ENCODE results near the gene ARFGAP2. TPM values are rescaled to one million over a fixed set of nuclear protein-coding genes. Genes with fewer than 3 reads are reported as not detected.

ARFGAP2 gene
- total and polyA plus RNA-seq, 8 donors, result 40.1 to 78.9 (median 63.3) TPM

GRCh38 chr11:47184711-47185304, 8.1 kb upstream of the ARFGAP2 start:
- DNase-seq (peak in 5 of 6 donors; percentile 60 to 92 (median 65)), FAIRE-seq (no peak), ATAC-seq (peak; percentile 14 to 62 (median 52))
- H3K9me3 ChIP-seq, result no peaks in the 10 kb centered on the region
- H3K36me3 ChIP-seq, result no peaks in the 10 kb centered on the region
- 9 to 12% methylated on average over 12 to 13 of the region's 13 CpGs for WGBS, 2 donors
- H3K27ac ChIP-seq, result peak overlapping the region; percentile 76 to 86 (median 78)
- H3K4me1 ChIP-seq, result peaks cover 0 to 14% (median 9%) of the 10 kb centered on the region in 3 donors
- H3K4me3 ChIP-seq, result peak overlapping the region in 3 of 4 donors; percentile 68 to 84 (median 69)
- no peaks in the 10 kb centered on the region for H3K27me3 ChIP-seq
- TF ChIP-seq CTCF (IDR thresholded peaks at IDR 0.05), result no peak
- intact Hi-C loops (cut with DNase I), result loop anchor here in 1 of 3 donors (5.0 kb wide), 1 partner anchor 77 kb away; no protein-coding TSS in a partner anchor

GRCh38 chr11:47183969-47184368, 7.3 kb upstream of the ARFGAP2 start:
- Histone ChIP-seq H3K4me3 (no peak overlapping the region), H3K27ac (peak overlapping the region in 2 of 4 donors; percentile 78 to 86), H3K9me3 (no peaks in the 10 kb centered on the region), H3K36me3 (no peaks in the 10 kb centered on the region), H3K27me3 (no peaks in the 10 kb centered on the region), H3K4me1 (peaks cover 0 to 14% (median 9%) of the 10 kb centered on the region in 3 donors)
- FAIRE-seq (no peak), ATAC-seq (no peak), DNase-seq (no peak)
- TF ChIP-seq CTCF (IDR thresholded peaks at IDR 0.05), result no peak
- 77 to 78% methylated on average over 7 of the region's 7 CpGs for WGBS, 2 donors
- intact Hi-C loops (cut with DNase I), result loop anchor here in 1 of 3 donors (5.0 kb wide), 1 partner anchor 78 kb away; no protein-coding TSS in a partner anchor

- Histone ChIP-seq H3K36me3 (no peaks in the 10 kb centered on the region), H3K4me3 (no peak overlapping the region), H3K27me3 (no peaks in the 10 kb centered on the region), H3K9me3 (no peaks in the 10 kb centered on the region), H3K27ac (no peak overlapping the region), H3K4me1 (peaks cover 0 to 13% (median 9%) of the 10 kb centered on the region in 3 donors)
- DNase-seq (no peak), ATAC-seq (no peak), FAIRE-seq (no peak)
- intact Hi-C loops (cut with DNase I), result loop anchor here in 1 of 3 donors (5.0 kb wide), 1 partner anchor 79 kb away; no protein-coding TSS in a partner anchor
- no peak for TF ChIP-seq CTCF (IDR thresholded peaks at IDR 0.05)
- WGBS, 2 donors, result 86 to 95% methylated on average over 25 of the region's 25 CpGs
Measured at GRCh38 chr11:47183031-47183856, 6.6 kb upstream of the ARFGAP2 start.

- WGBS, 2 donors, result 93 to 96% methylated on average over 17 of the region's 17 CpGs
- Histone ChIP-seq H3K4me3 (no peak overlapping the region), H3K9me3 (no peaks in the 10 kb centered on the region), H3K4me1 (peaks cover 0 to 13% (median 8%) of the 10 kb centered on the region in 3 donors), H3K36me3 (no peaks in the 10 kb centered on the region), H3K27ac (no peak overlapping the region), H3K27me3 (no peaks in the 10 kb centered on the region)
- TF ChIP-seq CTCF (IDR thresholded peaks at IDR 0.05), result no peak
- ATAC-seq (no peak), FAIRE-seq (no peak), DNase-seq (no peak)
- intact Hi-C loops (cut with DNase I), result loop anchor here in 1 of 3 donors (5.0 kb wide), 1 partner anchor 80 kb away; no protein-coding TSS in a partner anchor
Measured at GRCh38 chr11:47182380-47182779, 5.7 kb upstream of the ARFGAP2 start.

Measured in pancreas (tissue), 10 donors.